Endodermal cell (in vitro differentiated cells): Measurements from ENCODE around the gene KATNA1. TPM values are rescaled to one million over a fixed set of nuclear protein-coding genes. Genes with fewer than 3 reads are reported as not detected.

ENCODE experiments used
- DNase-seq: peaks from one replicate; pipeline ENCODE4 v3.0.0-alpha.2; 2017
- H3K27ac ChIP-seq: 2 replicates; pipeline ENCODE4 v1.5.1; 2013; ENCODE audit warnings: mild to moderate bottlenecking, low read depth, low read length, moderate library complexity
- H3K27me3 ChIP-seq: 2 replicates; pipeline ENCODE4 v1.6.1; 2013; ENCODE audit warnings: mild to moderate bottlenecking, low read length, moderate library complexity; ENCODE audit not compliant: insufficient read depth, control insufficient read depth, poor library complexity, severe bottlenecking
- H3K36me3 ChIP-seq: 2 replicates; pipeline ENCODE4 v1.7.0; 2013; ENCODE audit warnings: mild to moderate bottlenecking, low read length, moderate library complexity; ENCODE audit not compliant: control insufficient read depth, insufficient read depth
- H3K4me1 ChIP-seq: one replicate; pipeline ENCODE4 v1.7.0; 2013; ENCODE audit warnings: low read length; ENCODE audit not compliant: control insufficient read depth, insufficient read depth
- H3K4me3 ChIP-seq: 2 replicates; pipeline ENCODE4 v1.5.1; 2013; ENCODE audit warnings: mild to moderate bottlenecking, low read length, moderate library complexity
- H3K9ac ChIP-seq: 2 replicates; pipeline ENCODE4 v1.6.1; 2013; ENCODE audit warnings: mild to moderate bottlenecking, low read length, moderate library complexity; ENCODE audit not compliant: poor library complexity, severe bottlenecking; ENCODE audit errors: extremely low read depth
- H3K9me3 ChIP-seq: 2 replicates; pipeline ENCODE4 v1.6.1; 2013; ENCODE audit warnings: mild to moderate bottlenecking, low read length, moderate library complexity; ENCODE audit not compliant: control insufficient read depth
- H3K27ac Mint-ChIP-seq: 2 replicates; pipeline ENCODE4 v1.8.0; 2020; ENCODE audit warnings: mixed read lengths
- H3K27me3 Mint-ChIP-seq: 2 replicates; pipeline ENCODE4 v1.8.0; 2021; ENCODE audit warnings: mild to moderate bottlenecking, mixed read lengths; ENCODE audit not compliant: insufficient read depth
- H3K36me3 Mint-ChIP-seq: 2 replicates; pipeline ENCODE4 v1.8.0; 2020; ENCODE audit warnings: low read depth, mixed read lengths
- H3K4me1 Mint-ChIP-seq: 2 replicates; pipeline ENCODE4 v1.8.0; 2020; ENCODE audit warnings: mixed read lengths
- H3K4me3 Mint-ChIP-seq: 2 replicates; pipeline ENCODE4 v1.8.0; 2020; ENCODE audit warnings: mild to moderate bottlenecking, moderate library complexity, mixed read lengths
- H3K9me3 Mint-ChIP-seq: 2 replicates; pipeline ENCODE4 v1.8.0; 2020; ENCODE audit warnings: mild to moderate bottlenecking, mixed read lengths
- CTCF ChIP-seq: fragments of 200-600 bp; sonication (generic); conservative IDR thresholded peaks from 2 replicates; pipeline ENCODE4 v1.5.0; 2021; ENCODE audit warnings: antibody characterized with exemption, mild to moderate bottlenecking
- WGBS, 2 experiments: methylation state at CpG; one replicate each; pipeline versions ENCODE4 v1.1.5 to v1.1.7; 2013; ENCODE audit warnings: missing lambda C conversion rate in 2 of 2, mixed read lengths in 1 of 2; ENCODE audit not compliant: insufficient coverage in 1 of 2, insufficient read length in 1 of 2; 5-methylcytosine and 5-hydroxymethylcytosine counted together
- total RNA-seq, 2 donors: library from RNA; stranded (reverse); fragmentation: NEBNext Ultra II Directional in 1 of 2; extraction: Animal tissue kit (Norgen Biotek cat#: 25700) in 1 of 2; gene quantifications; 2 replicates in 1 of 2; 3 replicates in 1 of 2; pipeline ENCODE4 v1.2.1, GENCODE V29; 2021

Gene KATNA1
- total RNA-seq, 2 donors from 2014 or later = 17.1 to 28.2 TPM

DNA sequence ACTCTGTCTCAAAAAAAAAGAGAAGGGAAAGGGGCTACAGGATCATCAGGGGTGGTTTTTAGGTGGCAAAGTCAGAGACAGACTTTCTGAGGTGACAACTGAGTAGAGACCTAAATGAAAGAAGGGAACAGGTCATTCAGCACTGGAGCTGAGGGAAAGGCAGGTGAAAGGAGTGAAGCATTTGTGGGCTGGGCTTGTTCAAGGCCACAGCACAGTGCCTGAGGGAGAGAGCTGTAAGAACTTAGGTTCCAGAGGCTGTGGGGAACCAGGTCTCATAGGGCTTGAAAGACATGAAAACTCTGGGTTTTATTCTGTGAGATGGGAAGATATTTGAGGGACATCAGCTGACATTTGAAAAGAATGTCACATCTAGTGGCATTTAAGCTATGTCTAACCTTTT is 20.8 kb downstream of the KATNA1 start:
- H3K9me3 ChIP-seq = no peaks in the 10 kb centered on the region
- Mint-ChIP-seq H3K36me3 (peaks cover 45% of the 10 kb centered on the region), H3K27me3 (no peaks in the 10 kb centered on the region), H3K4me3 (no peak overlapping the region), H3K4me1 (no peaks in the 10 kb centered on the region), H3K27ac (peak overlapping the region; percentile 42), H3K9me3 (no peaks in the 10 kb centered on the region)
- no peak overlapping the region for H3K4me3 ChIP-seq
- H3K27ac ChIP-seq = no peak overlapping the region
- no peak overlapping the region for H3K9ac ChIP-seq
- no peak for TF ChIP-seq CTCF
- no peaks in the 10 kb centered on the region for H3K27me3 ChIP-seq
- DNase-seq = no peak
- peaks cover 37% of the 10 kb centered on the region for H3K36me3 ChIP-seq
- no peaks in the 10 kb centered on the region for H3K4me1 ChIP-seq

DNA sequence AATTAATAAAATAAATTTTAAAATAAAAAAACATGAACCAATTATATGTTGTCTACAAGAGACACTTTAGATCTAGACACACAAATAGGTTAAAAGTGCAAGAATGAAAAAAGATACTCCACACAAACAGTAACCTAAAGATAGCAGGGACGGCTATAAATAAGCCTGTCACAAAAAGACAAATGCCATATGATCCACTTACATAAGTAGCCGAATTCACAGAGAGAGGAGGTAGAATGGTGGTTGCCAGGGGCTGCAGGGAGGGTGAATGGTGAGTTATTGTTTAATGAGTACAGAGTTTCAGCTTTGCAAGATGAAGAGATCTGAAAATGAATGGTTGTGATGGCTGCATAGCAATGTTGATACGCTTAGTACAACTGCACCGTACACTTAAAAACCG is 32.7 kb downstream of the KATNA1 start:
- Mint-ChIP-seq H3K9me3 (peaks cover 8% of the 10 kb centered on the region), H3K4me1 (no peaks in the 10 kb centered on the region), H3K27ac (no peak overlapping the region), H3K27me3 (no peaks in the 10 kb centered on the region), H3K36me3 (peaks cover 59% of the 10 kb centered on the region), H3K4me3 (no peak overlapping the region)
- DNase-seq = no peak
- H3K9ac ChIP-seq = no peak overlapping the region
- no peaks in the 10 kb centered on the region for H3K4me1 ChIP-seq
- no peak overlapping the region for H3K27ac ChIP-seq
- 95% methylated on average over 4 of the region's 5 CpGs; no CpG with 5 or more reads in 1 of the 2 experiments for WGBS, 2 experiments
- TF ChIP-seq CTCF = no peak
- H3K36me3 ChIP-seq = peaks cover 34% of the 10 kb centered on the region
- no peak overlapping the region for H3K4me3 ChIP-seq
- H3K9me3 ChIP-seq = peaks cover 14% of the 10 kb centered on the region
- H3K27me3 ChIP-seq = no peaks in the 10 kb centered on the region

GRCh38 chr6:149614337-149614736 is 34.2 kb downstream of the KATNA1 start:
- H3K4me1 Mint-ChIP-seq = no peaks in the 10 kb centered on the region
- peaks cover 8% of the 10 kb centered on the region for H3K9me3 Mint-ChIP-seq
- WGBS, 2 experiments = 91 to 97% methylated on average over 3 to 4 of the region's 4 CpGs
- no peak overlapping the region for H3K4me3 ChIP-seq
- peaks cover 14% of the 10 kb centered on the region for H3K9me3 ChIP-seq
- no peak for DNase-seq
- TF ChIP-seq CTCF = no peak
- no peak overlapping the region for H3K27ac ChIP-seq
- peaks cover 21% of the 10 kb centered on the region for H3K36me3 ChIP-seq
- no peak overlapping the region for H3K4me3 Mint-ChIP-seq
- peaks cover 51% of the 10 kb centered on the region for H3K36me3 Mint-ChIP-seq
- H3K27ac Mint-ChIP-seq = no peak overlapping the region
- H3K27me3 Mint-ChIP-seq = no peaks in the 10 kb centered on the region
- no peaks in the 10 kb centered on the region for H3K4me1 ChIP-seq
- H3K9ac ChIP-seq = no peak overlapping the region
- no peaks in the 10 kb centered on the region for H3K27me3 ChIP-seq
